Central memory CD8-positive, alpha-beta T cell (primary cell): Measurements from ENCODE around the gene MYH6.

Experiments used
- ATAC-seq: fragments of 150-1000 bp; cut with Tn5 transposase; replicated peaks from 2 replicates; pipeline ENCODE4 v1.10.0; 2022; ENCODE audit warnings: mild to moderate bottlenecking, moderate FRiP score, moderate number of reproducible peaks; ENCODE audit not compliant: poor library complexity, severe bottlenecking; ENCODE audit errors: extremely low read depth
- DNase-seq, 2 donors: peaks; one replicate each; pipeline ENCODE4 v3.0.0; 2021; ENCODE audit warnings: low spot score in 2 of 2
- H3K27ac Mint-ChIP-seq: one replicate; pipeline ENCODE4 v1.8.0; 2022; ENCODE audit warnings: low read depth, mild to moderate bottlenecking, moderate library complexity, mixed read lengths
- H3K27me3 Mint-ChIP-seq: one replicate; pipeline ENCODE4 v1.8.0; 2022; ENCODE audit warnings: mixed read lengths
- H3K36me3 Mint-ChIP-seq: one replicate; pipeline ENCODE4 v1.8.0; 2022; ENCODE audit warnings: mild to moderate bottlenecking, moderate library complexity, mixed read lengths; ENCODE audit not compliant: insufficient read depth
- H3K4me1 Mint-ChIP-seq: one replicate; pipeline ENCODE4 v1.8.0; 2022; ENCODE audit warnings: mixed read lengths
- H3K4me3 Mint-ChIP-seq: one replicate; pipeline ENCODE4 v1.8.0; 2022; ENCODE audit warnings: mild to moderate bottlenecking, moderate library complexity, mixed read lengths
- H3K9me3 Mint-ChIP-seq: one replicate; pipeline ENCODE4 v1.8.0; 2022; ENCODE audit warnings: mixed read lengths

The MYH6 gene

DNA sequence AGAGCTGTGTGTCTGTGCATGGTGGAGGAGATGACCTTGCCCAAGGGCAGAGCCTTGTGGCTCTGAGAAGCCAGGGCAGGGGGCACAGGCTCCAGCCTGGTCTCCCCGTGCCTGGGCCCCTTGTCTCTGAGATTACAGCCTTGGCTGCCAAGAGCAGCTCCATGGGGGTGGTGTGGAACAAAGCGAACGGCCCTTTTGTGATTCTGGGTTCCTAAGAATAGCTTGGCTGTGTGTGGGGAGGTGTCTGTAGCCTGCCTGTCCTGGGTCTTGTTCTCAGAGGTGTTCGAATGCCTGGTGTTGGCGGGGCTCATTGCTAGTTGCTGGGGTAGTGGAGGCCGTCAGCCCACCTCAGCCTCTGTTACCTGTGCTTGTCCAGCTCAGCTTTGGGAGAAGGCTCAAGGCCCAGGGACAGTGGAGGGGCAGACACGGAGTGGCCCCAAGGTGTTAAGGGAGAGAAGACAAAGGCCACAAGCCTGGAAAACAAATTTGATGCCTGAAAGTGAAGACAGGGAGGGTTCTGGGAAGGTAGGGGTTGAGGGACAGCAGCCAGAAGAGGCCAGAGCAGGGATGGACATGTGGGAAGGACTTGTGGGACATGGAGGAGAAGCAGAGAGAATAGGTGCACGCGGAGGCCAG lies 34.8 kb upstream of the MYH6 start:
- Mint-ChIP-seq H3K27me3 (peaks cover 24% of the 10 kb centered on the region), H3K4me1 (no peaks in the 10 kb centered on the region), H3K27ac (no peak overlapping the region), H3K36me3 (peaks cover 3% of the 10 kb centered on the region), H3K4me3 (no peak overlapping the region), H3K9me3 (no peaks in the 10 kb centered on the region)
- no peak for ATAC-seq
- no peak for DNase-seq

DNA sequence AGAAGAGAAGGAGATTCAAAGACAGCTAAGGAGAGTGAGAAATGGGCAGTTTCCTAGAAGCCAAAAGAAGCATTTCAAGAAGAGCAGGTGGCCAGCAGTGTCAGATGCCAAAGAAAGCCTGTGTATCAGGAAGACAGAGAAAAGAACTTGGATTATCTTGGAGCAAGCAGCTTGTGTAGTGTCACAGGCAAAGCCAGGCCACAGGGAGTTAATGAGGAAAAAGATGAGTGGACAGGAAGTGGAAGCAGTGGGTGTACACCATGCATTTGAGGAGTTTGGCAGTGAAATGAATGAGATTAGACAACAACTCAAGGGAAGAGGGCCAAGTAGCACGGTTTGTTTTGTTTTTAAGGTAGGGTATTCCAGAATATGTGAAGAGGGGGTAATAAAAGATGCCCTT lies 33.0 kb upstream of the MYH6 start:
- peaks cover 3% of the 10 kb centered on the region for H3K36me3 Mint-ChIP-seq
- H3K27ac Mint-ChIP-seq, result no peak overlapping the region
- no peaks in the 10 kb centered on the region for H3K4me1 Mint-ChIP-seq
- no peak for ATAC-seq
- H3K9me3 Mint-ChIP-seq, result no peaks in the 10 kb centered on the region
- no peak for DNase-seq
- peaks cover 24% of the 10 kb centered on the region for H3K27me3 Mint-ChIP-seq
- no peak overlapping the region for H3K4me3 Mint-ChIP-seq

DNA sequence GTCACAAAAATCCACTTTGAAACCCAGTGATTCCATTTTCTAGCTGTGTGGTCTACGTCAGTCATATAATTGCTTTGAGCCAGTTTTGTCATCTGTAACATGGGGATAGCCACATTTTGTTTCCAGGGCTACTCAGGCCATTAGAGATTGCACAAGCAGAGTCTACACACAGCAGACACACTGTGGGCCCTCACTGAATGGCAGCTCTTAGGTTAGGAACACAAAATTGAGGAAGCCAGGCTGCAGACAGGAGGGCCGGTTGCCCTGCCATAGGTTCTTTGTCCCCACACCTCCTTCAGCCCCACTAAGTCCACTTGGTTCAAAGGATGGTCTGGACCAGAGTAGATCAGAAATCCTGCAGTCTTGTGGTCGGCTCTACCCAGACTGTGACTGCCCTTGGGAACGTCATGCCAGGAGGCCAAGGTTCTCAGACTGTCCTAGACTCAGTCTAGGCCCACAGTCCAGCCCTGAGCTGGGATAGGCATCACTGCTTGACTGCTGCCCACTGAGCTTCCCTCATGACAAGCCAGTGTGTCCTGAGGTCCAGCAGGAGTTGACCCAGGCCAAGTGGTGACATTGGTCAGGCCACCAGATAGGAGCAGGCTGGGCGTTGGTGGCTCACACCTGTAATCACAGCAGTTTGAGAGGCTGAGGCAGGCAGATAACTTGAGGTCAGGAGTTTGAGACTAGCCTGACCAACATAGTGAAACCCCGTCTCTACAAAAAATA lies 31.2 kb upstream of the MYH6 start:
- H3K4me1 Mint-ChIP-seq, result no peaks in the 10 kb centered on the region
- peaks cover 3% of the 10 kb centered on the region for H3K36me3 Mint-ChIP-seq
- H3K27ac Mint-ChIP-seq, result no peak overlapping the region
- no peak for DNase-seq
- peaks cover 24% of the 10 kb centered on the region for H3K27me3 Mint-ChIP-seq
- ATAC-seq, result no peak
- no peak overlapping the region for H3K4me3 Mint-ChIP-seq
- H3K9me3 Mint-ChIP-seq, result no peaks in the 10 kb centered on the region

DNA sequence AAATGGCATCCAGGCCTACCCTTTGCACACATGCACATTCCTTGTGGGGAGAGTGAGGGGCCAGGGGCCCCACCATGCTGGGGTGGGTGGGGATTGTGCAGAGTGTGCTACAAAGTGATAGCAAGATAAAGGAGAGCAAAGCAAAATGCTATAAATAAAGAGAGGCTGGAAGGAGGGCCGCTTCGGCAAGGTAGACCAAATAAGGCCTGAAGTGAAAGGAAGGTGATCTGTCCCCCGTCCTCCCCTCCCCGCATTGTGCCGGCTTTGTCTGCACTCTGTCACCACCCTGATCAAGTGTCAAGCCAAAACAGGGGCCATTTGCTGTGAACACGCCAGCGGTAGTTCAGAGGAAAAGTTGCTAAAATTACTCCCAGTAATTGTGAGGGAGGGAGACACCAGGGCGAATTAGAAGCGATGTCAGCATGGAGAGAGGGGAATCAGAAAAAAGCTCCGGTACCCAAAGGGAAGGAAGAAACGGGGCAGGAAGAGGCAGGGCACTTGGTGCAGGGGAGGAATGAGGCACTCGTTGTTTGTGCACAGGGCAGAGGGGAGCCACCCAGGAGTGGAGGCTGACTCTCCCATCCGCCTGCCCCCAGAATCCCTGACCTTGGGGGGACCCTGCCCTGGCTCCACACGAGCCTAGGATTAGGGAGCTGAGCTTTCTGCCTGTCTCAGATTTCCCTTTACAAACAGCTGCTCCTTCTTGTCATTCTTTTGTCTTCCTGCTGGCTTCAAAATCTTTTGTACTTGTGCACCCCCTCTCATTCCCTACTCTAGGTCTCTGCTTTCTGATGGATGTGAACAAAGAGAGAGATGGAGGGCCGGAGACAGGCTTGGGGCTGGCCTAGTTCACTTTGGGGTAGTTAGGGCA lies 30.3 kb upstream of the MYH6 start:
- DNase-seq (no peak), ATAC-seq (no peak)
- no peaks in the 10 kb centered on the region for H3K9me3 Mint-ChIP-seq
- H3K36me3 Mint-ChIP-seq, result peaks cover 3% of the 10 kb centered on the region
- H3K4me1 Mint-ChIP-seq, result no peaks in the 10 kb centered on the region
- no peak overlapping the region for H3K4me3 Mint-ChIP-seq
- H3K27ac Mint-ChIP-seq, result no peak overlapping the region
- H3K27me3 Mint-ChIP-seq, result peaks cover 24% of the 10 kb centered on the region

DNA sequence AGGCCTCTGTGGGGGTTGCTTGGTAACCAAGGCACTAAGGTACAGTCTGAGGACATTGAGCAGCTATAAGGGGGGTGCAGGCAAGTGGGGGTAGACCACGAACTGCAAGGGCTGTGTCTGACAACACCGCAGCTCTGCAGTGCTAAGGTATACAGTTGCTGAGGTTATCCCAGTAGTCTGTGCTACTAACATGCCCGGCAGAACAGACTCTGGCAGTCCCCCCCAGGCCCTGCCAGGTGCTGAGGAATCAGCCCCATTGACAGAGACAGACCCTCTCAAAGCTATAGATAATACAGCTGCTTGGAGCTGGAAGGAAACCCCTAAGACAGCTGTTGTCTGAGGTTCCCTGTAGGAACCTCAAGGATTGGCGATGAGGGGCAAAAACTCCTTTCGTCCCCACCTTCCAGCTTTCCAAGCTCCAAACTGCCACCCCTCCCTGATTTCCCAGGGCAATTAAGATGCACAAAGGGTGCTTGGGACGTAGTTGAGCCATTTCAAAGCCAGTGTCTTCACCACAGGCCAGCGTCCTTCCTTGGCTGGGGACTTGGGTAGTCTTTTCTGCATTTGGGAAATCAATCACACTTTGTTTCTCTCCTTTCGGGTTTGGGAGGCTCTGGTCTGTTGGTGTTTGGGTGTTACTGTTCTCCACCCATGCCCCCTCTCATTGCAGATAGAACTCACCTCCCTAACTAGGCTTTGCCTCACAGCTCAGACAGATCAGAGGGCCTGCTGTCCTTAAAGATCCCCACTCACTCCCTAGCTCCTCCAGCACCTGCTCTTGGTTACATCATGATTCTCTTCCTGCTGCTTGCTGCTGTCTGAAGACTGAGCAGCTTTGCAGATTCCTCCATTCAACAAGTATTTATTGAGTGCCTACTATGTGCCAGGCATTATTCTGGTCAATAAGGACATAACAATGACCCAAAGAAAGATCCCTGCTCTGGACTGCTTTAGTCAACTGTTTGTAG lies 29.3 kb upstream of the MYH6 start:
- H3K36me3 Mint-ChIP-seq, result peaks cover 2% of the 10 kb centered on the region
- ATAC-seq (no peak), DNase-seq (no peak)
- no peaks in the 10 kb centered on the region for H3K4me1 Mint-ChIP-seq
- H3K4me3 Mint-ChIP-seq, result no peak overlapping the region
- peaks cover 22% of the 10 kb centered on the region for H3K27me3 Mint-ChIP-seq
- H3K27ac Mint-ChIP-seq, result no peak overlapping the region
- no peaks in the 10 kb centered on the region for H3K9me3 Mint-ChIP-seq

DNA sequence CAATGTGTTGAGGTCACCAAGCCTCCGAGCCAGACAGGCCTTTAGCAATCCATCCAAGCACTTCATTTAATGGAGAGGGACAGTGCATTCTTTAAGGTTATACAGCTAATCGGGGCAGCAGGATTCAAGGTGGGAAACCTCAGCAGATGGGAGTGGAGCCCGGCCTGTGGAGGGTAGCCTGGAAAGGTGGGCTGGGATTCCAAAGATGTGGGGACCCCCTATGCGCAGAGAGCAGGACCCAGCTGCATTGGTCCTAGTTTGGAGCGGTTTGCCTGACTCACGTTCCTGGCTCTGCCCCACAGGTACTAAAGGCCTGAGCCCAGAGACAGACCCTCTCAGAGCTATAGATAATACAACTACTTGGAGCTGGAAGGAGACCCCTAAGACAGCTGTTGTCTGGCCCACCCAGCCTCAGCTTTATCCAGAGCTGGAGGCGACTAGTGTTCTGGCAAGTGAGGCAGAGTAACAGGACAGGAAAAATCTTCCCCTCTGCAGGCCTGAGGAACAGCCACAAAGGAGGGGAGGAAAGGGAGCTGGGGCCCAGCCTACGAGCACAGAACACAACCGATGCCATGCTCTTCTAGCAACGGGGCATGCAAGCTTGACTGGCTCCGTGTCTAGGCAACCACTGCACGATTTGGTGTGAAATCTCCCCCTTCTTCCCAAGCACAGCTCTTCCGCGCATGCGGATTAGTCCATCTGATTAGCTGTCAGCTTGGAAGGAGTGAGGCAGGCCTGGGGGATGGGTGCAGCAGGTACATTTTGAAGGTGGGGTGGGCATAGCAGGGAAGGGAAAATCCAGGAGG lies 28.5 kb upstream of the MYH6 start:
- DNase-seq, result no peak
- Mint-ChIP-seq H3K36me3 (peaks cover under 1% of the 10 kb centered on the region), H3K27ac (no peak overlapping the region), H3K4me1 (no peaks in the 10 kb centered on the region), H3K4me3 (no peak overlapping the region), H3K9me3 (no peaks in the 10 kb centered on the region), H3K27me3 (peaks cover 25% of the 10 kb centered on the region)
- no peak for ATAC-seq

DNA sequence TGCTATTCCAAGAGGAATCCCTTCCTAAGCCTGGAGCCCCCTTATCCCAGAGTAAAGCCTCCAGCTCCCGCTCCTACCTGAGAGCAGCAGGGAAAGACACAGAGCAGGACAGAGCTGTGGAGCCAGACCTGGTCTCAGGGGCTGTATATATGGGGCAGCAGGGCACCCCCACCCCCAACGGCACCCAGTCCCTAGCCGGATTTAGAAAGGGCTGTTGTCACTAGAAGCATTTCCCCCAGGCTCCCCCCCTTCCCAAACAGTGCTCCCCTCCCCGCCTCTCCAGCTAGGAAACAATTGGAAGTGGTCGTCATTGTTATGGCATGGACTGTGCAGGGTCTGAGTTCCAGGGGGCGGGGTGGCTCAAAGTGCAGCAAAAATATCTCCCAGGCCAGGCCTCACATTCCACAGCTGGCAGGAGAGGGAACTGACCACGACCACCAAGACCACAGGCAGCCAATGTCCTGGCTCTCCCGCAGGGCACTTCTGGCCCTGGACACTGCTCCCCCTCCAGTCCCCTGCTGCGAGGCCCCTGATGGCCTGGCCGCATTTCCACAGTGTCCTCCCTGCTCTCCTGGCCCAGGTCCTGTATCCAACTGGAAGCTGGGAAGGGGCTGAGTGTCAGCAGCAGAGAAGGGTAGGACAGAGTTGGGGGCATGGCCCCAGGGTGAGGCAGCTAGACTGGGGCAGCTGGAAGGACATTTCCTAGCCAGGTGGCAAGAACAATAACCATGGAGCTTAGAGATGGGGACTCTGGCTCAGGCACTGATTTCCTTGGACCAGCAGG lies 27.7 kb upstream of the MYH6 start, which contains the start of gene MYH7:
TSS of gene MYH7 (minus strand) at position 118 of the 784 bp plus-strand sequence. CDS start 1,928 bp downstream, outside the sequence.
- H3K27me3 Mint-ChIP-seq, result peaks cover 32% of the 10 kb centered on the region
- H3K4me3 Mint-ChIP-seq, result no peak within 1 kb of the TSS
- H3K27ac Mint-ChIP-seq, result no peak within 1 kb of the TSS
- no peaks in the 10 kb centered on the region for H3K36me3 Mint-ChIP-seq
- no peaks in the 10 kb centered on the region for H3K4me1 Mint-ChIP-seq
- no peaks in the 10 kb centered on the region for H3K9me3 Mint-ChIP-seq
- DNase-seq (no peak), ATAC-seq (no peak)

DNA sequence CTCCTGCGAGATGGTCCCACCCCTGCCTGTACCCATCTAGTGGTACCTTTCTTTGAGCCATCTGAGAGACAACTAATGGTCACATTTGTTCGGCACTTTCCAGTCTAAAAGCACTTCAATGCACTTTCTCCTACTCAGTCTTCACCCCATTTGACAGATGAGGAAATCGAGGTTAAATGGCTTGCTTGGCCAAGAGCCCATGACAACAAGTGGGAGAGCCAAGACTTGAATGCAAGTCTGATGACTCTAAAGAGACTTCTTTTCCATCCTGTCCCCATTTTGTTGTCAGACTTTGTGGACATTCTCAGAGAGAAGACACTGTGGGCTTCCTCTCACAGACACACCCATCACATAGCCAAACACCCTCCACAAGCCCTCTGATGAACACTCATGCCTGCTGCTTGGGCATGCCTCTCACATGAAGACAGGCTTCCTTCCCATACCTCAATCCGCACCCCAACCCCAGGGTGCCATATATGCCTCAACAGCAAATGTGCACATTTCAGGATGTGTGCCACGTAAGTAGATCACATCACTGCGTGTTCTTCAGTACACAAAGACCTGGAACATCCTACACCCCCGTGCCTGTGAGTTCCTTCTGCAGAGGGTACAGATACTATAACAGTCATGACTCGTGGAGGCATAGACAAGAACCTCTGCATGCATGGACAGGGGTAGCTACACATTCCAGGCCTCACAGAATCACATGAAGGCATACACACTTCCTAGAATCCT lies 26.6 kb upstream of the MYH6 start:
- no peak overlapping the region for H3K27ac Mint-ChIP-seq
- H3K9me3 Mint-ChIP-seq, result no peaks in the 10 kb centered on the region
- DNase-seq, result no peak
- H3K4me1 Mint-ChIP-seq, result no peaks in the 10 kb centered on the region
- H3K36me3 Mint-ChIP-seq, result no peaks in the 10 kb centered on the region
- H3K4me3 Mint-ChIP-seq, result no peak overlapping the region
- H3K27me3 Mint-ChIP-seq, result peaks cover 34% of the 10 kb centered on the region
- no peak for ATAC-seq

DNA sequence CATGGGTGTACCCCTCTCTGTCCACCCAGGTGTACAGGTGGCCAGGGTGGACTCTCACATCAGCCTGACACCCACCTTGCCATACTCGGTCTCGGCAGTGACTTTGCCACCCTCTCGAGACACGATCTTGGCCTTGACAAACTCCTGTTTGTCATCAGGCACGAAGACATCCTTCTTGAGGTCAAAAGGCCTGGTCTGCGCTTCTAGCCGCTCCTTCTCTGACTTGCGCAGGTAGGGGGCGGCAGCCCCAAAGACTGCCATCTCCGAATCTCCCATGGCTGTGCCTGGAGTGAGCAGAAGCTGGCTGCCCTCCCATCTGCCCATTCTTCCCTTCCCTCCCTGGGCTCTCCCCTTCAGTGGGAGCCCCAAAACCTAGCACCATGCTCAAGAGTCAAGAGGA lies 25.4 kb upstream of the MYH6 start:
- Mint-ChIP-seq H3K4me1 (no peaks in the 10 kb centered on the region), H3K36me3 (no peaks in the 10 kb centered on the region), H3K4me3 (no peak overlapping the region), H3K9me3 (no peaks in the 10 kb centered on the region), H3K27me3 (peaks cover 35% of the 10 kb centered on the region), H3K27ac (no peak overlapping the region)
- ATAC-seq (no peak), DNase-seq (no peak)

DNA sequence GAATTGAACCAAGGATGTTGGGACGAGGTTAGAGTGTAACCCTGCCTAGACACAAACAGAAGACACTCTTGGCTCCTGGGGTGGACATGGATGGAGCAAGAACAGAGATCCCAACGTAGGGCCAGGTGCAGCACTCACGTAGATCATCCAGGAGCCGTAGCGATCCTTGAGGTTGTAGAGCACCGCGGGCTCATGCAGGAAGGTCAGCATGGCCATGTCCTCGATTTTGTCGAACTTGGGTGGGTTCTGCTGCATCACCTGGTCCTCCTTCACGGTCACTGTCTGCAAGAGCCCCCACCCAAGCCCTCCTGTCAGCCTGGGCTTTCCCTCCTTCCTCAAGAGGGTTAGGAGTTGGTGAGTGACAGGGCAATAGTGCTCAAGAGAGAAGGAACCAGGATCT lies 24.9 kb upstream of the MYH6 start:
- H3K27me3 Mint-ChIP-seq, result peaks cover 35% of the 10 kb centered on the region
- H3K27ac Mint-ChIP-seq, result no peak overlapping the region
- no peak for DNase-seq
- no peaks in the 10 kb centered on the region for H3K36me3 Mint-ChIP-seq
- no peaks in the 10 kb centered on the region for H3K4me1 Mint-ChIP-seq
- H3K9me3 Mint-ChIP-seq, result no peaks in the 10 kb centered on the region
- no peak for ATAC-seq
- no peak overlapping the region for H3K4me3 Mint-ChIP-seq
